Natural killer cell (primary cell): Measurements from ENCODE around the gene CRIP1. TPM values are rescaled to one million over a fixed set of nuclear protein-coding genes. Genes with fewer than 3 reads are reported as not detected.

Experiments used
- ATAC-seq, 3 donors: fragments of 150-1000 bp in 2 of 3; fragments of 200-7000 bp in 1 of 3; cut with Tn5 transposase; 1 replicate in 1 of 3; 2 replicates in 2 of 3; pipeline ENCODE4 v1.10.0; 2021; ENCODE audit warnings: mild to moderate bottlenecking in 2 of 3, moderate library complexity in 2 of 3
- DNase-seq, 2 donors: peaks; one replicate each; pipeline versions ENCODE4 v3.0.0 to v3.0.0-alpha.2; 2013 to 2021; ENCODE audit warnings: mixed read lengths in 1 of 2
- H3K27ac ChIP-seq: one replicate; pipeline ENCODE4 v1.5.1; 2013; ENCODE audit warnings: mild to moderate bottlenecking, low read length
- H3K27me3 ChIP-seq: one replicate; pipeline ENCODE4 v1.6.1; 2013; ENCODE audit warnings: low read length; ENCODE audit not compliant: control insufficient read depth, insufficient read depth
- H3K36me3 ChIP-seq: one replicate; pipeline ENCODE4 v1.6.1; 2013; ENCODE audit warnings: low read length; ENCODE audit not compliant: control insufficient read depth, insufficient read depth
- H3K4me1 ChIP-seq: one replicate; pipeline ENCODE4 v1.6.1; 2013; ENCODE audit warnings: low read length; ENCODE audit not compliant: control insufficient read depth, insufficient read depth
- H3K4me3 ChIP-seq: one replicate; pipeline ENCODE4 v1.5.1; 2013; ENCODE audit warnings: low read length
- H3K9me3 ChIP-seq: one replicate; pipeline ENCODE4 v1.6.1; 2013; ENCODE audit warnings: low read length; ENCODE audit not compliant: control insufficient read depth, insufficient read depth
- H3K27ac Mint-ChIP-seq, 2 donors: one replicate each; pipeline ENCODE4 v1.8.0; 2022; ENCODE audit warnings: mild to moderate bottlenecking in 2 of 2, mixed read lengths in 2 of 2, moderate library complexity in 1 of 2
- H3K27me3 Mint-ChIP-seq, 2 donors: one replicate each; pipeline ENCODE4 v1.8.0; 2022; ENCODE audit warnings: low read depth in 2 of 2, mixed read lengths in 2 of 2
- H3K36me3 Mint-ChIP-seq: one replicate; pipeline ENCODE4 v1.8.0; 2022; ENCODE audit warnings: mixed read lengths
- H3K4me1 Mint-ChIP-seq, 2 donors: one replicate each; pipeline ENCODE4 v1.8.0; 2022; ENCODE audit warnings: mixed read lengths in 2 of 2
- H3K4me3 Mint-ChIP-seq: one replicate; pipeline ENCODE4 v1.8.0; 2022; ENCODE audit warnings: mild to moderate bottlenecking, moderate library complexity, mixed read lengths
- H3K9me3 Mint-ChIP-seq, 2 donors: one replicate each; pipeline ENCODE4 v1.8.0; 2022; ENCODE audit warnings: mixed read lengths in 2 of 2
- CTCF ChIP-seq: fragments of 200-600 bp; IDR thresholded peaks from one replicate; pipeline ENCODE4 v1.8.0; 2022; ENCODE audit warnings: antibody characterized with exemption
- WGBS: methylation state at CpG from one replicate; pipeline ENCODE4 v1.1.7; 2013; ENCODE audit warnings: missing lambda C conversion rate; ENCODE audit not compliant: insufficient coverage; 5-methylcytosine and 5-hydroxymethylcytosine counted together
- intact Hi-C: fragments of 100-400 bp; cut with micrococcal nuclease; formaldehyde crosslinking; loops from one replicate; pipeline ENCODE4 v1.14.2; 2022
- total RNA-seq, 4 donors: library from RNA; stranded (reverse); fragments of 120-200 nt in 1 of 4; gene quantifications; one replicate each; pipeline versions ENCODE4 v1.2.3 to v1.2.4, GENCODE V29; 2013 to 2022

The CRIP1 gene
- total RNA-seq, 3 donors from 2014 or later (not counting 1 experiment from before 2014, with no cell fraction given) = 276 to 334 (median 290) TPM

GRCh38 chr14:105455086-105455640 is 31.5 kb upstream of the CRIP1 start:
- H3K27me3 Mint-ChIP-seq = no peaks in the 10 kb centered on the region
- Histone ChIP-seq H3K9me3 (no peaks in the 10 kb centered on the region), H3K27me3 (no peaks in the 10 kb centered on the region), H3K27ac (no peak overlapping the region), H3K36me3 (peaks cover 34% of the 10 kb centered on the region), H3K4me1 (no peaks in the 10 kb centered on the region), H3K4me3 (no peak overlapping the region)
- H3K9me3 Mint-ChIP-seq = no peaks in the 10 kb centered on the region
- H3K4me1 Mint-ChIP-seq = no peaks in the 10 kb centered on the region
- no peak for TF ChIP-seq CTCF
- no peak for ATAC-seq
- H3K36me3 Mint-ChIP-seq = no peaks in the 10 kb centered on the region
- DNase-seq = no peak
- WGBS = 96% methylated on average over 22 of the region's 22 CpGs
- no peak overlapping the region for H3K27ac Mint-ChIP-seq
- intact Hi-C loops = no loop called here
- H3K4me3 Mint-ChIP-seq = no peak overlapping the region

- Mint-ChIP-seq H3K9me3 (no peaks in the 10 kb centered on the region), H3K27me3 (no peaks in the 10 kb centered on the region), H3K4me1 (no peaks in the 10 kb centered on the region), H3K4me3 (no peak overlapping the region), H3K36me3 (no peaks in the 10 kb centered on the region), H3K27ac (no peak overlapping the region)
- Histone ChIP-seq H3K27ac (no peak overlapping the region), H3K9me3 (no peaks in the 10 kb centered on the region), H3K27me3 (no peaks in the 10 kb centered on the region), H3K4me1 (no peaks in the 10 kb centered on the region), H3K36me3 (peaks cover 34% of the 10 kb centered on the region), H3K4me3 (no peak overlapping the region)
- intact Hi-C loops = no loop called here
- no peak for DNase-seq
- WGBS = 96% methylated on average over 22 of the region's 22 CpGs
- ATAC-seq = no peak
- no peak for TF ChIP-seq CTCF
Measured at GRCh38 chr14:105455766-105456660, 30.7 kb upstream of the CRIP1 start.

GRCh38 chr14:105456736-105457617 is 29.7 kb upstream of the CRIP1 start:
- no peak overlapping the region for H3K27ac ChIP-seq
- H3K36me3 ChIP-seq = peaks cover 37% of the 10 kb centered on the region
- no peak for DNase-seq
- intact Hi-C loops = no loop called here
- H3K4me1 Mint-ChIP-seq = no peaks in the 10 kb centered on the region
- peak in 1 of 3 donors; percentile 11 for ATAC-seq
- no peaks in the 10 kb centered on the region for H3K9me3 ChIP-seq
- H3K4me1 ChIP-seq = no peaks in the 10 kb centered on the region
- H3K27me3 Mint-ChIP-seq = no peaks in the 10 kb centered on the region
- H3K4me3 ChIP-seq = no peak overlapping the region
- no peaks in the 10 kb centered on the region for H3K36me3 Mint-ChIP-seq
- no peaks in the 10 kb centered on the region for H3K9me3 Mint-ChIP-seq
- WGBS = 94% methylated on average over 22 of the region's 22 CpGs
- H3K4me3 Mint-ChIP-seq = no peak overlapping the region
- H3K27ac Mint-ChIP-seq = no peak overlapping the region
- no peaks in the 10 kb centered on the region for H3K27me3 ChIP-seq
- TF ChIP-seq CTCF = no peak
